GM18505 (cell line): ENCODE measurements around the gene CLIC6.

ENCODE experiments used
- ATAC-seq: cut with Tn5 transposase; IDR thresholded peaks from one replicate; pipeline ENCODE4 v1.9.1; 2021; ENCODE audit not compliant: unreplicated experiment
- POLR2A ChIP-seq: IDR thresholded peaks from 4 replicates; pipeline ENCODE4 v1.6.1; 2011; ENCODE audit warnings: borderline replicate concordance; ENCODE audit not compliant: insufficient read depth, insufficient read length; ENCODE audit errors: extremely low read depth

Gene CLIC6

DNA sequence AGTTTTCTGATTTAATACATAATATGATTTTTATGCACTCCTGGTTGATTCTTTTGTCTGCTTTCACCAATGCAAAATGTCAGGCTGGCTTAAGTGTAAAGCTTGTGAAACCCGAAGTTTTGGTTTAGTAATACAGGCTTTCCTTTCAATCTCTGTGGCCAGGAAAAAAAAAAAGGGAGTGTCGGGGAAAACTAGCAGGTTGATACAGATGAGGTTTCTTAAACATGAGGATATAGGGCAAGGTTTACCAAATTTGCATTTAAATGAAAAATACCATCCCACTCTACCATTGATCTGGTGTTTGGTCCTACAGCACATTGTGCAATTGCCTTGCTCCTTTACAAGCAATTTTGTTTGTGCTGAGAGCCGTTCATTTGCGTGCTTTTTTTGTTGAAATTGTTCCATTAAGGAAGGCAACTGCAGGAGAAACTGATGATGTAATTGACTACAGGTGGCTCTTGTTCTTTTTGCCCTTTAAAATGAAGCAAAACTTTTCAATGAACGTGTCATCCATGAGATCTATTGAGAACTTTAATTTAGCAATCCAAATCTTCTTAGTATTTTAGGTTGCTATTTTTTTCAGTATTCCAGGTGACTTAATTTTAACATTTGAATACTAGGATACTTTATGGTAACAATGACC is 22.7 kb downstream of the CLIC6 start:
- ATAC-seq = no peak
- TF ChIP-seq POLR2A = no peak

GRCh38 chr21:34692458-34693020 is 23.7 kb downstream of the CLIC6 start:
- ATAC-seq = no peak
- no peak for TF ChIP-seq POLR2A

GRCh38 chr21:34693192-34693810 is 24.5 kb downstream of the CLIC6 start:
- no peak for TF ChIP-seq POLR2A
- ATAC-seq = no peak

DNA sequence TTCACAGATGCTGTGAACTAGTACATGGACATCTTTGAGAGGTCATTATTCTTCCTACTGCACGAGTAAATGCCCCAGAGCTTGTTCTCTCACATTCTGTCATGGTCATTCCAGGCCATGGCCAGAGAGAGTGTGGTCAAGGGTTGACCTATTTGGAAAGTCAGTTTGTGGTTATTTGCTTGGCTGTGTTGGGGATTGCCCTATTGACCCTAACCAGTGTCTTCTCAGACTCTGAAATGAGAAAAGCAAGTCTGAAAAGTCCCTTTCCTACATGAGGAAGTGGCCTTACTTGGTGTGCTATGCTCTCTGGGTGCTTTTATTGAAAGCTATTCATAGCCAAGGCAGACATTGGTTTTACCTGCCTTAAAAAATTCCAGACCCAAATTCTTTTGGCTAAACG is 26.6 kb downstream of the CLIC6 start:
- TF ChIP-seq POLR2A = no peak
- ATAC-seq = no peak

- TF ChIP-seq POLR2A = no peak
- no peak for ATAC-seq
Measured at GRCh38 chr21:34696121-34696520, 27.3 kb downstream of the CLIC6 start.

DNA sequence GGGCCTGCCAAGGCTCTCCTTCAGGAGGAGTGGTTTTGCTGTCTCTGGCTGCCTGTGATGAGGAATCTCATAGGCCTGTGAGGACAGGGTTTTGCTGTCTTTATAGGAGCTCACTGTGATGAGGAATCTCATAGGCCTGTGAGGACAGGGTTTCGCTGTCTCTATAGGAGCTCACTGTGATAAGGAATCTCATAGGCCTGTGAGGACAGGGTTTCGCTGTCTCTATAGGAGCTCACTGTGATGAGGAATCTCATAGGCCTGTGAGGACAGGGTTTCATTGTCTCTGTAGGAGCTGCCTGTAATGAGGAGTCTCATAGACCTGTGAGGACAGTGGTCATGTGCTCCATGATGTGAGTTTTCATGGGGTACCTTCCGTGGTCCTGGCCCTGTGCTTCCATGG is 29.0 kb downstream of the CLIC6 start:
- no peak for TF ChIP-seq POLR2A
- no peak for ATAC-seq

GRCh38 chr21:34698270-34699015 is 29.6 kb downstream of the CLIC6 start:
- TF ChIP-seq POLR2A = no peak
- ATAC-seq = no peak

DNA sequence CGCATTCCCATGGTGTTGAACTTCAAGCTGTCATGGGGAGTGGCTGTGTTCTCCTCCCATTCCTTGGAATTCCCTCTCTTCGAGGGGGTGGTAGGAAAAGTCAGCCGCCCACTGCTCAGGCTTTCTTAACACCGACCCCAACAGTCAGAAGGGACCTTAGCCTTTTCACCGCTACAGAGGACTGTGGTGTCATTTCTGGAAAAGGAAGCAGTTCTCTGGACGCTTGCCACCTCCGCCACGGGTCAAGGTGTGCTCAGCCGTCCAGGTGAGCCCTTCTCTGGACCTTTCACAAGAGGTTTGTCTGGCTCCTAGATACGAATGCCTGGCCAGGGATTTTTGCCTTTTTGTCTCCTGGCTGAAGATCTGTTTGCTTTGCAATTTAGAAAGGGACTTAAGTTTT is 31.8 kb downstream of the CLIC6 start:
- no peak for ATAC-seq
- no peak for TF ChIP-seq POLR2A

DNA sequence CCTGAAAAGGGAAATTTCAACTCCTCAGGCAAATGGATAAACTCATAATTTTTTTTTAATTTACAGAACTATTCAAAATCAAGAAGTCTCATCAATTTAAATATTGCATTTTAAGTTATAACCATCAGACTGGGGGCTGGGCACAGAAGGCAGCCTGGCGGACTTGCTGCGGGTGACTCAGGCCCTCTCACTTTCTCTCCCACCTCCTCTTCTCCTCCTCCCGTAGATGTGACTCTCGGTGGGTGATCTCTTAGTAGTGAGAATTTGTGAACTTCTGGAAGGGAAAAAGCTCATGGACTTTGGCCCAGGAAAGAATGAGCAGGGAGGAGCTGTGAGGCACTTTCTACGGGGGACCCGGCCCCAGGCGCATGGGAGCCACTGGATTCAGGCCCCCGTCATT is 32.9 kb downstream of the CLIC6 start:
- no peak for ATAC-seq
- TF ChIP-seq POLR2A = no peak

DNA sequence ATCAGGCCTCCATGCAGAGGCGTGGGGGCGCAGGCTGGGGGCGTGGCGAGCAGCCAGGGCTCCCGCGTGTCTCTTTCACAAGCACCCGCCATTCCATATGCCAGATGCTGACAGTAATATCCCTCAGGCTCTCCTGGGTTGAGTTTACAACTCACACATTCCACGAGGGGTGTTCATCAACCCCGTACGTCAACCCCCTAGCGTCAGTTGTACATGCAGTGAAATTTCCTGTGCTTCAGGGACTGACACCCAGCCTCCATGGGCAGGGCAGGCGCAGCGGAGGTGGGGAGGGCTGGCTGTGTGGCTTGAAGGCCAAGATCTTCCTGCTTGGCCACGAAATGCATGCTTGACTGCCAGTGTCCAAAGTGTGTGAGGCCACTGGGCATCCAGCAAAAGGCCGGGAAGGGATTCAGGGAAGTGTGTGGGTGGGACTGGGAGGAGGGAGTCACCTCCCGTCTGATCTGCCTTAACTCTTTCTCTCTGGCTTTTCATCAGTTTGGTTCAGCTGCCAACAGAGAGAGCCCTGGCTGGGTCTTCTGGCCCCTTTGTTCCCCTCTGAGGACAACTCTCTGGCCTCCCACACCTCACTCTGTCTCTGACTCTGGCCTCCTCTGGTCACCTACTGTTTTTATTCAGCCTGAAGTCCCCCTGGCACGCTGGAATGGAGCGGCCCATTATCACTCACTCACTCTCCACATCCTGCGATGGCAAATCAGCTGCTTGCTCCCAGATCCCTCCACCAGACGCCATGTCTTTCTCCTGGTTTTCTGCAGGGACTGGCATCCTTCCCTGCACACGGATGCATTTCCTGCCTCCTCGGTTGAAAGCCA is 33.8 kb downstream of the CLIC6 start:
- TF ChIP-seq POLR2A = no peak
- ATAC-seq = no peak

- ATAC-seq = no peak
- TF ChIP-seq POLR2A = no peak
Measured at GRCh38 chr21:34703571-34703970, 34.8 kb downstream of the CLIC6 start.

DNA sequence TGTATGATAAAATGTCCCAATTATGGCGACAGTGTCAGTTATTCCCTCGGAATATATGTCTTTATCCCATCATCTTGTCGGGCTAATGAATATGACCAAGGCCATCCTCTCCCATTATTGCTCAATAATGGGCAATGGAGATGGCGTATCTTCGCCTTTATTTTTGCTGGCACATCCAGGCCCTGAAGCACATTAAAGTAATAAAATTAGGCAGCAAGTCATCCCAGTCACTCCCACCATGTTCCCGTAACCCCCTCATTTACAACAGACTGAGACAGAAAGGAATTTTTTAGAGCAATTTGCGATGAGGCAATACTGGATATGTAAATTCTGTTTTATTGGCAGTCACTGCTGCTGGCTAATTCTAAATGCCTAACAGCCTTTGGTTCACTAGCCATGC is 35.3 kb downstream of the CLIC6 start:
- TF ChIP-seq POLR2A = no peak
- ATAC-seq = no peak

DNA sequence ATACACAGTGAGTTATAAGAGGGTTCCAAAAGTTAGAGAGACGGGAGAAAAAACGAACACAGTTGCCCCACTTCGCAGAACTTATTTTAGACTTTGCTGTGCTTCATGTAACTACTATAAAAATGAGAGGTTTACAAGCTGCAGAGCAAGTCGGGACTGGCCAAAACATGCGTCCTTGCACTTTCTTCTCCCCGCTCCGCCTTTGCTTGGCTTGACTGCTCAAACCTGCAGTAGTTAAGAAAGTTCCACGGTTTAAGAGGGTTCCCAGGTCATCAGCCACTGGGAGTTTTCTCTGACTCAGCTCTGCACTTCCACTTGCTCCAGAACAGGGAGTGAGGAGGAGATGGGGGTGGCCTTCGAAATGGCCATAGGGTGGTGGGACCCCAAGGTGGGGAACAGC is 36.2 kb downstream of the CLIC6 start:
- ATAC-seq = no peak
- TF ChIP-seq POLR2A = no peak
